NCI-H1436 (cell line): ENCODE data around the gene CARD6.
"Not testable (repeated sequence)": the region's sequence is repeated elsewhere in the genome, so short reads cannot be mapped to it uniquely, and the experiment has no call there.

Experiments used
- DNase-seq: peaks from one replicate; lab custom pipeline; 2025; lab: John Stamatoyannopoulos, UW

CARD6 gene

GRCh38 chr5:40841068-40841805, at the start of gene CARD6:
TSS of gene CARD6 (plus strand) at chr5:40841367. CDS start at chr5:40841383, 16 bp downstream.
- no peak for DNase-seq

GRCh38 chr5:40791715-40792139, 49.4 kb upstream of the CARD6 start:
- no peak for DNase-seq

- DNase-seq = not testable (repeated sequence)
These were observed 48.5 kb upstream of the CARD6 start for GRCh38 chr5:40792691-40793090.

- not testable (repeated sequence) for DNase-seq
These were observed 46.8 kb upstream of the CARD6 start for GRCh38 chr5:40794340-40794739.

GRCh38 chr5:40794877-40795276, 46.3 kb upstream of the CARD6 start:
- DNase-seq = not testable (repeated sequence)

- no peak for DNase-seq
These were observed 44.7 kb upstream of the CARD6 start for GRCh38 chr5:40796487-40796889.

- peak; percentile 76 for DNase-seq
These were observed 43.7 kb upstream of the CARD6 start for GRCh38 chr5:40797273-40798011.

- peak; percentile 85 for DNase-seq
These were observed 43.0 kb upstream of the CARD6 start, which contains the start of gene PRKAA1 for GRCh38 chr5:40798012-40798800. TSS of gene PRKAA1 (minus strand) at chr5:40798374. CDS start at chr5:40798189, 185 bp downstream.

- no peak for DNase-seq
These were observed 42.4 kb upstream of the CARD6 start for GRCh38 chr5:40798801-40799210.

- no peak for DNase-seq
These were observed 41.9 kb upstream of the CARD6 start for GRCh38 chr5:40799258-40799657.

- DNase-seq = no peak
These were observed 39.2 kb upstream of the CARD6 start for GRCh38 chr5:40801771-40802562.

GRCh38 chr5:40812125-40812524, 29.0 kb upstream of the CARD6 start:
- no peak for DNase-seq

GRCh38 chr5:40813698-40814281, 27.4 kb upstream of the CARD6 start:
- no peak for DNase-seq

- no peak for DNase-seq
These were observed 17.7 kb upstream of the CARD6 start for GRCh38 chr5:40823459-40823858.

- DNase-seq = not testable (repeated sequence)
These were observed 15.6 kb upstream of the CARD6 start for GRCh38 chr5:40825461-40826043.

GRCh38 chr5:40826489-40827187, 14.5 kb upstream of the CARD6 start:
- no peak for DNase-seq

GRCh38 chr5:40827188-40827977, 13.8 kb upstream of the CARD6 start:
- no peak for DNase-seq

- no peak for DNase-seq
These were observed 13.0 kb upstream of the CARD6 start for GRCh38 chr5:40828021-40828631.
